22Rv1 (cell line): Measurements from ENCODE around the gene FKBP1A.

Experiments used
- CTCF ChIP-seq: fragments of 450-650 bp; IDR thresholded peaks from 2 replicates; pipeline ENCODE4 v1.5.1; 2017; ENCODE audit warnings: mild to moderate bottlenecking
- ZFX ChIP-seq: fragments of 450-650 bp; IDR thresholded peaks from 2 replicates; pipeline ENCODE4 v1.6.1; 2017; ENCODE audit warnings: antibody characterized with exemption, borderline replicate concordance

- TF ChIP-seq CTCF (no peak), ZFX (no peak)
Measured at GRCh38 chr20:1377341-1377871, 15.4 kb downstream of the FKBP1A start.
